Osteocyte (in vitro differentiated cells): ENCODE results near the gene E2F3. TPM values are rescaled to one million over a fixed set of nuclear protein-coding genes. Genes with fewer than 3 reads are reported as not detected.

Experiments
- DNase-seq: peaks from one replicate; pipeline ENCODE4 v3.0.0; 2021; ENCODE audit warnings: mixed read lengths; ENCODE audit not compliant: unreplicated experiment; ENCODE audit errors: extremely low spot score
- H3K27ac Mint-ChIP-seq: one replicate; pipeline ENCODE4 v1.8.0; 2021; ENCODE audit warnings: mild to moderate bottlenecking, mixed read lengths; ENCODE audit not compliant: unreplicated experiment
- H3K27me3 Mint-ChIP-seq: one replicate; pipeline ENCODE4 v1.8.0; 2021; ENCODE audit warnings: mixed read lengths; ENCODE audit not compliant: unreplicated experiment
- H3K36me3 Mint-ChIP-seq: one replicate; pipeline ENCODE4 v1.8.0; 2021; ENCODE audit warnings: mixed read lengths; ENCODE audit not compliant: unreplicated experiment
- H3K4me1 Mint-ChIP-seq: one replicate; pipeline ENCODE4 v1.8.0; 2021; ENCODE audit warnings: mixed read lengths; ENCODE audit not compliant: unreplicated experiment
- H3K4me3 Mint-ChIP-seq: one replicate; pipeline ENCODE4 v1.8.0; 2021; ENCODE audit warnings: mild to moderate bottlenecking, moderate library complexity, mixed read lengths; ENCODE audit not compliant: unreplicated experiment
- H3K9me3 Mint-ChIP-seq: one replicate; pipeline ENCODE4 v1.8.0; 2021; ENCODE audit warnings: mixed read lengths; ENCODE audit not compliant: unreplicated experiment
- total RNA-seq: library from RNA; stranded (reverse); gene quantifications from 2 replicates; pipeline ENCODE4 v1.2.1, GENCODE V29; 2021
- TF ChIP-seq, protein P1 (sequence below): fragments of 200-600 bp; sonication (generic); IDR thresholded peaks from 2 replicates; pipeline ENCODE4 v1.5.0; 2021; ENCODE audit warnings: antibody characterized with exemption, mild to moderate bottlenecking, moderate library complexity

The E2F3 gene
- total RNA-seq, 1 donor from 2014 or later = 12.0 TPM

DNA sequence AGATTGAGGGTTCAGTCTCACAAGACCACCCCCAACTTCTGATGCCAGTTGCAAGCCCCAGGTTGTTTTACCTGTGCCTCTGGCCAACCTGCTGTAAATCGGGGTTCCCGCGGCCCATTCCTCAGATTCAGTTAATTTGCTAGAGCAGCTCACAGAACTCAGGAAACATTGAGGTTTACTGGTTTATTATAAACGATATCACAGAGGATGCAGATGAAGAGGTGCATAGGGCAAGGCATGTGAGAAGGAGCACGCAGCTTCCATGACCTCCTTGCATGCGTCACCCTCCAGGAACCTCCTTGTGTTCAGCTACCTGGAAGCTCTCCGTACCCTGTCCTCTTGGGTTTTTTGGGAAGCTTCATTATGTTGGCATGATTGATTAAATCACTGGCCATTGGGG is 66.5 kb downstream of the E2F3 start:
- H3K27ac Mint-ChIP-seq = no peak overlapping the region
- peaks cover 5% of the 10 kb centered on the region for H3K9me3 Mint-ChIP-seq
- DNase-seq = no peak
- no peak overlapping the region for H3K4me3 Mint-ChIP-seq
- TF ChIP-seq, protein P1, sequence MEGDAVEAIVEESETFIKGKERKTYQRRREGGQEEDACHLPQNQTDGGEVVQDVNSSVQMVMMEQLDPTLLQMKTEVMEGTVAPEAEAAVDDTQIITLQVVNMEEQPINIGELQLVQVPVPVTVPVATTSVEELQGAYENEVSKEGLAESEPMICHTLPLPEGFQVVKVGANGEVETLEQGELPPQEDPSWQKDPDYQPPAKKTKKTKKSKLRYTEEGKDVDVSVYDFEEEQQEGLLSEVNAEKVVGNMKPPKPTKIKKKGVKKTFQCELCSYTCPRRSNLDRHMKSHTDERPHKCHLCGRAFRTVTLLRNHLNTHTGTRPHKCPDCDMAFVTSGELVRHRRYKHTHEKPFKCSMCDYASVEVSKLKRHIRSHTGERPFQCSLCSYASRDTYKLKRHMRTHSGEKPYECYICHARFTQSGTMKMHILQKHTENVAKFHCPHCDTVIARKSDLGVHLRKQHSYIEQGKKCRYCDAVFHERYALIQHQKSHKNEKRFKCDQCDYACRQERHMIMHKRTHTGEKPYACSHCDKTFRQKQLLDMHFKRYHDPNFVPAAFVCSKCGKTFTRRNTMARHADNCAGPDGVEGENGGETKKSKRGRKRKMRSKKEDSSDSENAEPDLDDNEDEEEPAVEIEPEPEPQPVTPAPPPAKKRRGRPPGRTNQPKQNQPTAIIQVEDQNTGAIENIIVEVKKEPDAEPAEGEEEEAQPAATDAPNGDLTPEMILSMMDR = no peak
- H3K36me3 Mint-ChIP-seq = peaks cover 6% of the 10 kb centered on the region
- H3K4me1 Mint-ChIP-seq = peaks cover 1% of the 10 kb centered on the region
- H3K27me3 Mint-ChIP-seq = no peaks in the 10 kb centered on the region

DNA sequence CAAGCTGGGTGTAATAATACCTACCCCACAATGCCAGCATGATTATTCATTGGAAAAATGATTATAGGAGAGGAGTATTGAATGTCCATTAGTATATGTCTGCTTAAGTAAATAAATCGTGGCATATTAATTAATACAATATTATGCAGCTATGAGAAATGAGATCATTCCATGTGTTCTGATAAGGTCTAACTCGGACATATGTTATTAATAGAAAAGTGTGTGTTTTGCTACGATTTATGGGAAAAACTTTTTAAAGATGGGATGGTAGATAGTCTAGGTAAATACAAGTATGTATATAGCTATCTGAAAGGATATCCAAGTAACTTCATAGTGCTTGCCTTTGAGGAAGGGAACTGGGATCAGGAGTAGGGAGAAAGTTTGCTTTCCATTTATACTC is 71.1 kb downstream of the E2F3 start:
- Mint-ChIP-seq H3K9me3 (no peaks in the 10 kb centered on the region), H3K4me3 (no peak overlapping the region), H3K27ac (no peak overlapping the region), H3K36me3 (no peaks in the 10 kb centered on the region), H3K27me3 (no peaks in the 10 kb centered on the region), H3K4me1 (peaks cover 1% of the 10 kb centered on the region)
- TF ChIP-seq, protein P1 = no peak
- no peak for DNase-seq

DNA sequence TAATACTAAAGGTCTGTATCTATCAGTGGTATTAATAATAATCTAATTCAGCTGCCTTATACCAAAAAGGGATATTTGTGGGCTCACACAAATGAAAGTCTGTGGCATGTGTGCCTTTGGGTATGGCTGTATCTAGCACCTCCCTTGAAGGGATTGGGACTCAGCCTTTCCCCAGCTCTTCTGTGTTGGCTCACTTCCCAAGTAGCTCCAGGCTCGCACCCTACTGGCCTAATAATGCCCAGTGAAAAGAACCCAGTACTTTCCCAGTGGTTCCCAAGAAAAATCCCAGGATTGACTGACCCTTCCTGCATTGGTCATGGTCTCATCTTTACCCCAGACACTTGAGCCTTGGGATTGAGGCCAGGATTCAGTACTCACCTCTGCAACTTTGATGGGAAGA is 71.8 kb downstream of the E2F3 start:
- H3K27ac Mint-ChIP-seq = no peak overlapping the region
- TF ChIP-seq, protein P1 = no peak
- peaks cover 1% of the 10 kb centered on the region for H3K4me1 Mint-ChIP-seq
- H3K4me3 Mint-ChIP-seq = no peak overlapping the region
- no peaks in the 10 kb centered on the region for H3K27me3 Mint-ChIP-seq
- no peaks in the 10 kb centered on the region for H3K9me3 Mint-ChIP-seq
- DNase-seq = no peak
- H3K36me3 Mint-ChIP-seq = no peaks in the 10 kb centered on the region

DNA sequence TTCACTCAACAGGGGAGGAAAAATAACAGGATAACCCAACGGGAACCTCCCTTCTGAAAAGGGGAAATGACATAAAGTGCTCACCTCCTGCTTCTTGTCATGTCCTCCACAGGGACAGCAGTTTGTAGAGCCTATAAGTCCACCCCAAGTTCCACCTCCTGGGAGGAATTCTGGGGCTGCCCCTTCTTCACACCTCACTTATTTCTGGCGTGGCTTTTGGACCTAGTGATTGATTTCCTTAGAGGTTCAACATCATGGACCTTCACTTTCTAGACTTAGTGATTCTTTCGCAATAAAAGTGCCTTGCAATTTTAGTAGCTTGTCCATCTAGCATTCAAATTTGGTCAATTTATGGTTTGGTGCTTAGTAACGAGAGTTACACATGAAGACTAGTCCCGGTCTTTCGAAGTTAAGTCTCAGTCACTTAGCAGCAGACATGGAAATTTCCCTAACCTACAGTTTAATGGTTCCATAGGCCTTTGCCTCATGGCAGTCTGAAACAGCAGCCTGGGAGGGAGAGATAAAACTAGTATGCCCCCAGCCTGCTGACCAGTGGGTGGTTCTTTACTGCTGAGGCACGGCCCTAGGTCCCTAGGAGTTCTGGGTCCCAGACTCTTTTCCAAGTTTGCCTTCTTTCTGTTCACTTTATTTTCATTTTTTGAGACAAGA is 73.3 kb downstream of the E2F3 start:
- H3K4me3 Mint-ChIP-seq = no peak overlapping the region
- peaks cover 1% of the 10 kb centered on the region for H3K4me1 Mint-ChIP-seq
- H3K36me3 Mint-ChIP-seq = no peaks in the 10 kb centered on the region
- H3K27me3 Mint-ChIP-seq = no peaks in the 10 kb centered on the region
- TF ChIP-seq, protein P1 = no peak
- DNase-seq = no peak
- H3K27ac Mint-ChIP-seq = no peak overlapping the region
- H3K9me3 Mint-ChIP-seq = no peaks in the 10 kb centered on the region

DNA sequence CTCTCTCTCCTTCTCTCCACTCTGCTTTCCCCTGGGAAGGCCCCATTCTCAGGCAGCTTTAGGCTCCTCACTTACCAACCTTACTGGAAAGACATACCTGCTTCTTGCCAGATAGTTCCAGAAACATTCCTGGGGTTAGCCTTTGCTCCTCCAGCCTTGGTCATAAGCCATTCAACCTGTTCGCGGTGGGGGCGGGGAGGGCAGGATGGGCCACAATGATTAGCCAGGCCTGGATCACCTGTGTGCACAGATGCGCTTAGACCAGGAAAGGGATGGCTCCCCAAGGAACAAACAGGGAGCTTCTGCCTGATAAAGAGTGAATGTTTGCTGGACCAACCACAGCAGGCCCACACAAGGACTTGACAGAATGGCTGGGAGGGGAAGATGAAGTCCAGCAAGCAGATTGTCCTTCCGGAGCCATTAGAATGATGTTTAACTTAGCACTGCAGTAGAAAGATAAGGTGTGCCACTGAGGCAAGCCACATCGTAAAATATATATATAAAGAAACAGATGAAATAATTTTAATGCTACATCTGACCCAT is 74.9 kb downstream of the E2F3 start:
- no peak for DNase-seq
- peaks cover 5% of the 10 kb centered on the region for H3K36me3 Mint-ChIP-seq
- H3K4me3 Mint-ChIP-seq = no peak overlapping the region
- no peaks in the 10 kb centered on the region for H3K4me1 Mint-ChIP-seq
- no peaks in the 10 kb centered on the region for H3K27me3 Mint-ChIP-seq
- H3K27ac Mint-ChIP-seq = no peak overlapping the region
- H3K9me3 Mint-ChIP-seq = no peaks in the 10 kb centered on the region
- TF ChIP-seq, protein P1 = no peak
